Esophagus muscularis mucosa (tissue), 4 donors: Measurements from ENCODE around the gene KLHDC2. TPM values are rescaled to one million over a fixed set of nuclear protein-coding genes. Genes with fewer than 3 reads are reported as not detected.
A peak's percentile ranks its signal among the peaks of the same experiment; 100 is the strongest.

Experiments
- DNase-seq: peaks from one replicate; pipeline ENCODE4 v3.0.0-alpha.2; 2017; ENCODE audit errors: extremely low spot score
- H3K27ac ChIP-seq, 4 donors: fragments of 200-600 bp; sonication (generic); replicated peaks in 1 of 4; 1 replicate in 3 of 4; 2 replicates in 1 of 4; pipeline ENCODE4 v1.5.1; 2016 to 2019; ENCODE audit warnings: mild to moderate bottlenecking in 1 of 4
- H3K27me3 ChIP-seq, 4 donors: fragments of 200-600 bp; sonication (generic); one replicate each; pipeline versions ENCODE4 v1.5.1 to v1.6.0; 2016 to 2019
- H3K36me3 ChIP-seq, 4 donors: fragments of 200-600 bp; sonication (generic); one replicate each; pipeline ENCODE4 v1.5.1; 2016 to 2019
- H3K4me1 ChIP-seq, 4 donors: fragments of 200-600 bp; sonication (generic); one replicate each; pipeline ENCODE4 v1.5.1; 2016 to 2019
- H3K4me3 ChIP-seq, 4 donors: fragments of 200-600 bp; sonication (generic); 1 replicate in 2 of 4; 2 replicates in 2 of 4; pipeline ENCODE4 v1.5.1; 2016 to 2019; ENCODE audit warnings: mild to moderate bottlenecking in 4 of 4, moderate library complexity in 1 of 4
- H3K9me3 ChIP-seq, 4 donors: fragments of 200-600 bp; sonication (generic); 1 replicate in 3 of 4; 2 replicates in 1 of 4; pipeline ENCODE4 v1.5.1; 2016 to 2019
- CTCF ChIP-seq, 3 experiments: fragments of 200-600 bp in 2 of 3; fragments of 450-650 bp in 1 of 3; sonication (generic) in 2 of 3; IDR thresholded peaks; one replicate each; pipeline ENCODE4 v1.5.1; 2017 to 2019; ENCODE audit warnings: antibody characterized with exemption in 3 of 3, mild to moderate bottlenecking in 2 of 3, moderate library complexity in 1 of 3
- EP300 ChIP-seq: sonication (generic); formaldehyde crosslinking; IDR thresholded peaks from one replicate; pipeline ENCODE4 v1.6.1; 2017; ENCODE audit warnings: antibody characterized with exemption
- POLR2A ChIP-seq: fragments of 450-650 bp; IDR thresholded peaks from one replicate; pipeline ENCODE4 v1.6.1; 2017; ENCODE audit warnings: antibody characterized with exemption, moderate library complexity, mild to moderate bottlenecking, low read depth
- POLR2AphosphoS5 ChIP-seq, 2 donors: sonication (generic); formaldehyde crosslinking; IDR thresholded peaks; one replicate each; pipeline ENCODE4 v1.6.1; 2017; ENCODE audit warnings: antibody characterized with exemption in 2 of 2
- WGBS: methylation state at CpG from one replicate; pipeline ENCODE4 v1.1.5; 2018; 5-methylcytosine and 5-hydroxymethylcytosine counted together
- intact Hi-C: fragments of 100-400 bp; cut with DNase I; formaldehyde crosslinking; loops from one replicate; pipeline ENCODE4 v1.15.1; 2023
- total RNA-seq, 4 donors: library from RNA; depleted of rRNA; stranded (reverse); fragments of >200 nt; gene quantifications; one replicate each; pipeline versions ENCODE4 v1.1.0 to v1.2.1, GENCODE V29; 2016

Gene KLHDC2
- total RNA-seq, 4 donors from 2014 or later: 72.2 to 102 (median 85.8) TPM

GRCh38 chr14:49761839-49762551, 6.0 kb upstream of the KLHDC2 start:
- intact Hi-C loops: loop anchor here (10.0 kb wide), 1 partner anchor 353 kb away; the partner anchor contains the start of gene VCPKMT
- WGBS: 90% methylated on average over 6 of the region's 6 CpGs

GRCh38 chr14:49766839-49767238, 1.1 kb upstream of the KLHDC2 start:
- DNase-seq: no peak
- no peak for TF ChIP-seq POLR2A
- no peak for TF ChIP-seq EP300
- no peak for TF ChIP-seq CTCF (IDR thresholded peaks at IDR 0.05)
- TF ChIP-seq POLR2AphosphoS5 (IDR thresholded peaks at IDR 0.05): no peak
- 92% methylated on average over 10 of the region's 10 CpGs for WGBS
- Histone ChIP-seq H3K36me3 (peaks cover 0 to 5% (median 4%) of the 10 kb centered on the region in 4 donors), H3K4me3 (peak overlapping the region; percentile 91 to 97 (median 96)), H3K27me3 (no peaks in the 10 kb centered on the region), H3K27ac (peak overlapping the region; percentile 93 to 99 (median 98)), H3K4me1 (peaks cover 24 to 37% (median 32%) of the 10 kb centered on the region in 4 donors), H3K9me3 (no peaks in the 10 kb centered on the region)
- intact Hi-C loops: loop anchor here (5.0 to 10.0 kb wide), 3 partner anchors 75 to 348 kb away; partner anchors contain the start of genes DNAAF2, KLHDC1 and VCPKMT

More at GRCh38 chr14:49761839-49762551, 6.0 kb upstream of the KLHDC2 start:
- peaks cover 4 to 5% (median 4%) of the 10 kb centered on the region in 4 donors for H3K4me1 ChIP-seq
- H3K4me3 ChIP-seq: no peak overlapping the region
- DNase-seq: no peak
- H3K27ac ChIP-seq: no peak overlapping the region
- no peaks in the 10 kb centered on the region for H3K9me3 ChIP-seq
- no peak for TF ChIP-seq POLR2AphosphoS5 (IDR thresholded peaks at IDR 0.05)
- TF ChIP-seq CTCF (IDR thresholded peaks at IDR 0.05): no peak
- TF ChIP-seq EP300: no peak
- no peak for TF ChIP-seq POLR2A
- no peaks in the 10 kb centered on the region for H3K27me3 ChIP-seq
- peaks cover 0 to 3% (median 0%) of the 10 kb centered on the region in 4 donors for H3K36me3 ChIP-seq

GRCh38 chr14:49767270-49767570, 733 bp upstream of the KLHDC2 start:
- no peaks in the 10 kb centered on the region for H3K27me3 ChIP-seq
- 1% methylated on average over 9 of the region's 9 CpGs for WGBS
- no peaks in the 10 kb centered on the region for H3K9me3 ChIP-seq
- peak overlapping the region; percentile 93 to 99 (median 98) for H3K27ac ChIP-seq
- intact Hi-C loops: loop anchor here (5.0 to 10.0 kb wide), 3 partner anchors 75 to 348 kb away; partner anchors contain the start of genes DNAAF2, KLHDC1 and VCPKMT
- TF ChIP-seq POLR2AphosphoS5 (IDR thresholded peaks at IDR 0.05) (no peak), CTCF (IDR thresholded peaks at IDR 0.05) (no peak), POLR2A (no peak), EP300 (no peak)
- peak overlapping the region; percentile 91 to 97 (median 96) for H3K4me3 ChIP-seq
- DNase-seq: no peak
- peaks cover 24 to 37% (median 32%) of the 10 kb centered on the region in 4 donors for H3K4me1 ChIP-seq
- H3K36me3 ChIP-seq: peaks cover 0 to 8% (median 6%) of the 10 kb centered on the region in 4 donors

- TF ChIP-seq POLR2A (no peak), POLR2AphosphoS5 (IDR thresholded peaks at IDR 0.05) (peak; percentile 33 to 60)
- Histone ChIP-seq H3K4me3 (peak overlapping the region; percentile 91 to 97 (median 96)), H3K27ac (peak overlapping the region; percentile 93 to 99 (median 98)), H3K9me3 (no peaks in the 10 kb centered on the region), H3K4me1 (peaks cover 24 to 37% (median 32%) of the 10 kb centered on the region in 4 donors), H3K36me3 (peaks cover 0 to 17% (median 13%) of the 10 kb centered on the region in 4 donors), H3K27me3 (no peaks in the 10 kb centered on the region)
- intact Hi-C loops: loop anchor here (5.0 to 10.0 kb wide), 3 partner anchors 76 to 346 kb away; partner anchors contain the start of genes DNAAF2, KLHDC1 and VCPKMT
- under 1% methylated on average over 35 of the region's 67 CpGs for WGBS
- no peak for DNase-seq
These were observed 558 bp downstream of the KLHDC2 start for GRCh38 chr14:49768301-49769121.
